HepG2 (cell line): ENCODE data around the gene NDUFC1. TPM values are rescaled to one million over a fixed set of nuclear protein-coding genes. Genes with fewer than 3 reads are reported as not detected.

Experiments
- BRD4 ChIP-seq: sonication (generic); formaldehyde crosslinking; IDR thresholded peaks from 2 replicates; pipeline ENCODE4 v1.4.0; 2020; ENCODE audit warnings: missing genetic modification reagents
- CAMTA2 ChIP-seq: sonication (generic); formaldehyde crosslinking; IDR thresholded peaks from 2 replicates; pipeline ENCODE4 v1.4.0; 2020; ENCODE audit warnings: mild to moderate bottlenecking, missing genetic modification reagents, borderline replicate concordance
- CBFB ChIP-seq: sonication (generic); formaldehyde crosslinking; IDR thresholded peaks from 2 replicates; pipeline ENCODE4 v1.4.0; 2020; ENCODE audit warnings: missing genetic modification reagents
- HNF4A ChIP-seq: sonication (generic); formaldehyde crosslinking; IDR thresholded peaks from 2 replicates; pipeline ENCODE4 v1.4.0; 2020; ENCODE audit warnings: missing genetic modification reagents
- IRF2 ChIP-seq: IDR thresholded peaks from 2 replicates; pipeline ENCODE4 v1.6.1; 2018; ENCODE audit warnings: missing genetic modification reagents, missing compliant biosample characterization
- KDM4B ChIP-seq: sonication (generic); formaldehyde crosslinking; IDR thresholded peaks from 2 replicates; pipeline ENCODE4 v1.4.0; 2020; ENCODE audit warnings: missing genetic modification reagents
- PHF20 ChIP-seq: sonication (generic); formaldehyde crosslinking; IDR thresholded peaks from 2 replicates; pipeline ENCODE4 v1.5.0; 2020; ENCODE audit warnings: mild to moderate bottlenecking, missing genetic modification reagents
- POGZ ChIP-seq: sonication (generic); formaldehyde crosslinking; IDR thresholded peaks from 2 replicates; pipeline ENCODE4 v1.4.0; 2020; ENCODE audit warnings: mild to moderate bottlenecking, missing genetic modification reagents
- POLR2A ChIP-seq, 2 experiments: IDR thresholded peaks; 2 replicates each; pipeline ENCODE4 v1.6.1; 2011; ENCODE audit warnings: low read depth in 2 of 2, low read length in 2 of 2, mild to moderate bottlenecking in 1 of 2, moderate library complexity in 1 of 2; ENCODE audit not compliant: insufficient read depth in 1 of 2
- PPARG ChIP-seq: conservative IDR thresholded peaks from 2 replicates; pipeline ENCODE4 v1.6.1; 2016; ENCODE audit warnings: missing biosample characterization, missing genetic modification reagents
- RAD21 ChIP-seq: fragments of 450-650 bp; formaldehyde crosslinking; IDR thresholded peaks from 2 replicates; pipeline ENCODE4 v1.5.0; 2020; ENCODE audit warnings: mild to moderate bottlenecking
- RFX5 ChIP-seq: IDR thresholded peaks from 2 replicates; pipeline ENCODE4 v1.6.1; 2011; ENCODE audit warnings: low read depth, low read length, improper control_type of control experiment
- RXRA ChIP-seq: sonication (generic); formaldehyde crosslinking; IDR thresholded peaks from 2 replicates; pipeline ENCODE4 v1.5.1; 2020; ENCODE audit warnings: missing genetic modification reagents
- SALL2 ChIP-seq: sonication (generic); formaldehyde crosslinking; IDR thresholded peaks from 2 replicates; pipeline ENCODE4 v1.8.1; 2023; ENCODE audit warnings: mild to moderate bottlenecking, missing genetic modification reagents, inconsistent platforms
- SKI ChIP-seq: fragments of 450-650 bp; IDR thresholded peaks from one replicate; pipeline ENCODE4 v1.6.1; 2018; ENCODE audit warnings: mild to moderate bottlenecking; ENCODE audit not compliant: partially characterized antibody
- SMYD3 ChIP-seq: sonication (generic); formaldehyde crosslinking; IDR thresholded peaks from 2 replicates; pipeline ENCODE4 v1.8.1; 2023; ENCODE audit warnings: mild to moderate bottlenecking, missing genetic modification reagents
- SNRNP70 ChIP-seq: fragments of 200-400 bp; formaldehyde crosslinking; IDR thresholded peaks from 2 replicates; pipeline ENCODE4 v1.6.1; 2017; ENCODE audit warnings: mild to moderate bottlenecking, low read depth, low read length, moderate library complexity
- STAT5B ChIP-seq: sonication (generic); formaldehyde crosslinking; IDR thresholded peaks from 2 replicates; pipeline ENCODE4 v1.4.0; 2020; ENCODE audit warnings: missing genetic modification reagents
- TARDBP ChIP-seq: sonication (generic); formaldehyde crosslinking; IDR thresholded peaks from 2 replicates; pipeline ENCODE4 v1.8.0; 2022; ENCODE audit warnings: mild to moderate bottlenecking, missing genetic modification reagents
- TEAD3 ChIP-seq: optimal IDR thresholded peaks from 2 replicates; pipeline ENCODE3; 2016; ENCODE audit warnings: borderline replicate concordance
- THAP7 ChIP-seq: sonication (generic); formaldehyde crosslinking; IDR thresholded peaks from 2 replicates; pipeline ENCODE4 v1.8.1; 2023; ENCODE audit warnings: mild to moderate bottlenecking, missing genetic modification reagents
- ZBTB7B ChIP-seq: sonication (generic); formaldehyde crosslinking; IDR thresholded peaks from 2 replicates; pipeline ENCODE4 v1.4.0; 2020; ENCODE audit warnings: missing genetic modification reagents
- ZFP36 ChIP-seq: fragments of 150-350 bp; IDR thresholded peaks from 2 replicates; pipeline ENCODE4 v1.6.1; 2018; ENCODE audit warnings: borderline replicate concordance, low read length, low read depth; ENCODE audit not compliant: partially characterized antibody
- ZFY ChIP-seq: sonication (generic); formaldehyde crosslinking; IDR thresholded peaks from 2 replicates; pipeline ENCODE4 v1.4.0; 2020; ENCODE audit warnings: missing genetic modification reagents
- ZNF136 ChIP-seq: sonication (generic); formaldehyde crosslinking; IDR thresholded peaks from 2 replicates; pipeline ENCODE4 v1.8.1; 2022; ENCODE audit warnings: low read depth, mild to moderate bottlenecking, moderate library complexity, missing genetic modification reagents
- ZNF441 ChIP-seq: sonication (generic); formaldehyde crosslinking; IDR thresholded peaks from 2 replicates; pipeline ENCODE4 v1.7.0; 2021; ENCODE audit warnings: missing genetic modification reagents, borderline replicate concordance
- ZNF512B ChIP-seq: sonication (generic); formaldehyde crosslinking; IDR thresholded peaks from 2 replicates; pipeline ENCODE4 v1.5.1; 2020; ENCODE audit warnings: missing genetic modification reagents, mild to moderate bottlenecking, borderline replicate concordance
- ZNF547 ChIP-seq: sonication (generic); formaldehyde crosslinking; IDR thresholded peaks from 2 replicates; pipeline ENCODE4 v1.5.1; 2020; ENCODE audit warnings: mild to moderate bottlenecking, missing genetic modification reagents
- ZNF564 ChIP-seq: sonication (generic); formaldehyde crosslinking; IDR thresholded peaks from 2 replicates; pipeline ENCODE4 v1.8.1; 2023; ENCODE audit warnings: mild to moderate bottlenecking, missing genetic modification reagents
- ZNF788 ChIP-seq: sonication (generic); formaldehyde crosslinking; IDR thresholded peaks from 2 replicates; pipeline ENCODE4 v1.5.0; 2020; ENCODE audit warnings: mild to moderate bottlenecking, missing genetic modification reagents, borderline replicate concordance
- ZSCAN29 ChIP-seq: sonication (generic); formaldehyde crosslinking; conservative IDR thresholded peaks from 2 replicates; pipeline ENCODE4 v1.4.0; 2020; ENCODE audit warnings: mild to moderate bottlenecking, missing genetic modification reagents
- polyA plus RNA-seq, 8 experiments: library from polyadenylated mRNA; depleted of rRNA in 3 of 8; stranded (reverse) in 7 of 8; unstranded in 1 of 8; fragments of >200 nt; fragmentation: Illumina TruSeq in 4 of 8; extraction: Trizol in 4 of 8; gene quantifications; 2 replicates each; pipeline versions ENCODE4 v1.2.1 to v1.2.3, GENCODE V29; 2011 to 2016; ENCODE audit warnings: low read depth in 4 of 8, missing spikeins in 1 of 8, mixed read lengths in 1 of 8; ENCODE audit not compliant: insufficient read depth in 1 of 8
- total RNA-seq, 5 experiments: library from RNA; depleted of rRNA; stranded (reverse); fragments of >200 nt; fragmentation: Illumina TruSeq; extraction: Trizol; gene quantifications; 2 replicates each; pipeline ENCODE4 v1.2.3, GENCODE V29; 2016; ENCODE audit warnings: low read depth in 1 of 5

NDUFC1 gene
- total and polyA plus RNA-seq, 2 of the 13 experiments (the other 11 are each of a cell fraction or from before 2014, with no cell fraction given), result 43.4 to 96.4 TPM

- TF ChIP-seq ZNF512B (no peak), RXRA (peak; percentile 67), RFX5 (no peak), CBFB (peak; percentile 47; the same call in 1 of the 2 replicates), KDM4B (peak; percentile 67), PHF20 (CRISPR knock-in tag) (peak; percentile 64; the same call in 1 of the 2 replicates), PPARG (0 out of 2 replicates have a peak, but pooled peaks have one; percentile 15), BRD4 (CRISPR knock-in tag) (peak; percentile 21; the same call in 1 of the 2 replicates), HNF4A (CRISPR knock-in tag) (no peak; the same call in 1 of the 2 replicates), ZBTB7B (CRISPR knock-in tag) (no peak), POGZ (CRISPR knock-in tag) (peak; percentile 97), STAT5B (0 out of 2 replicates have a peak, but pooled peaks have one; percentile 10), ZNF547 (CRISPR knock-in tag) (0 out of 2 replicates have a peak, but pooled peaks have one; percentile 9), SALL2 (CRISPR knock-in tag) (0 out of 2 replicates have a peak, but pooled peaks have one; percentile 67), TARDBP (CRISPR knock-in tag) (peak; percentile 88), ZFP36 (no peak), SKI (peak; percentile 11), CAMTA2 (CRISPR knock-in tag) (no peak), SNRNP70 (no peak), ZFY (peak; percentile 71), TEAD3 (peak; percentile 26), POLR2A (IDR thresholded peaks at IDR 0.05; ENCODE audit: insufficient read depth in 1 of 2, low read depth in 2 of 2, low read length in 2 of 2) (peak; percentile 77 to 93), ZNF136 (CRISPR knock-in tag) (peak; percentile 3; the same call in 1 of the 2 replicates), ZNF441 (no peak), IRF2 (CRISPR knock-in tag) (peak; percentile 57), ZNF788 (CRISPR knock-in tag) (peak; percentile 82), THAP7 (CRISPR knock-in tag) (peak; percentile 75; the same call in 1 of the 2 replicates), ZSCAN29 (CRISPR knock-in tag) (no peak), RAD21 (no peak), SMYD3 (CRISPR knock-in tag) (no peak), ZNF564 (CRISPR knock-in tag) (no peak)
These were observed 1.0 kb downstream of the NDUFC1 start, which contains the start of gene NAA15 (continued) for GRCh38 chr4:139301113-139301820.
